ENCODE results near the gene CYB561. TPM values are rescaled to one million over a fixed set of nuclear protein-coding genes. Genes with fewer than 3 reads are reported as not detected.

CYB561 gene
- total and polyA plus RNA-seq, 2 donors (not counting 3 experiments of a cell fraction or from before 2014, with no cell fraction given), result 34.9 to 71.1 TPM

- intact Hi-C loops (cut with micrococcal nuclease) (no loop called here), dilution Hi-C loops (cut with MboI; ENCODE audit: extremely low pct_ligation_motif_present, low sequenced_read_pairs) (no loop called here)
- ChIA-PET POLR2A (no interaction called here), CTCF (interaction anchor here (0.8 to 3.5 kb wide), 7 partner anchors 8 to 61 kb away, joined by 3 to 29 read pairs (median 5); no protein-coding TSS in a partner anchor)
- no peak for DNase-seq (ENCODE audit: low read depth, low spot score)
- no peak for FAIRE-seq
- H3K27ac ChIP-seq (ENCODE audit: insufficient read depth, low read depth, low read length), result no peak overlapping the region
- H3K27me3 ChIP-seq (ENCODE audit: control insufficient read depth in 2 of 2, insufficient read depth in 2 of 2, low read length in 2 of 2), result no peaks in the 10 kb centered on the region
- TF ChIP-seq POLR2A (IDR thresholded peaks at IDR 0.05; ENCODE audit: low read depth, low read length) (no peak), JUN (IDR thresholded peaks at IDR 0.05; ENCODE audit: borderline replicate concordance, insufficient read depth, insufficient read length, low read depth) (no peak), CTCF (IDR thresholded peaks at IDR 0.05; ENCODE audit: extremely low read depth in 1 of 2, insufficient read depth in 1 of 2, low read depth in 1 of 2, low read length in 2 of 2) (no peak), EZH2 (IDR thresholded peaks at IDR 0.05; ENCODE audit: borderline replicate concordance, low read depth, low read length, severe bottlenecking) (no peak), POLR2AphosphoS5 (IDR thresholded peaks at IDR 0.05; ENCODE audit: insufficient read depth, low read depth, low read length) (no peak), MYC (IDR thresholded peaks at IDR 0.05; ENCODE audit: low read depth, low read length) (no peak), FOS (IDR thresholded peaks at IDR 0.05; ENCODE audit: borderline replicate concordance, insufficient read depth, low read length) (no peak), GATA2 (IDR thresholded peaks at IDR 0.05; ENCODE audit: insufficient read depth, insufficient read length, low read depth, low read length) (no peak)
- TF ChIP-seq, protein P1, sequence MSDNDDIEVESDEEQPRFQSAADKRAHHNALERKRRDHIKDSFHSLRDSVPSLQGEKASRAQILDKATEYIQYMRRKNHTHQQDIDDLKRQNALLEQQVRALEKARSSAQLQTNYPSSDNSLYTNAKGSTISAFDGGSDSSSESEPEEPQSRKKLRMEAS (IDR thresholded peaks at IDR 0.05; ENCODE audit: insufficient read depth, insufficient read length), result no peak
- H3K4me3 ChIP-seq (replicated peaks in 1 of 3; ENCODE audit: insufficient read depth in 1 of 3, low read depth in 1 of 3, low read length in 3 of 3), result no peak overlapping the region
- no peaks in the 10 kb centered on the region for H3K4me1 ChIP-seq (ENCODE audit: control insufficient read depth, extremely low read depth, insufficient read depth, low read length)
- no peak overlapping the region for H3K9ac ChIP-seq (replicated peaks; ENCODE audit: extremely low read depth, insufficient read depth, low read length)
- peaks cover 0 to 58% of the 10 kb centered on the region in 2 experiments for H3K36me3 ChIP-seq (ENCODE audit: control insufficient read depth in 2 of 2, extremely low read depth in 1 of 2, insufficient read depth in 2 of 2, low read length in 2 of 2)
- H4K20me1 ChIP-seq (replicated peaks; ENCODE audit: control insufficient read depth, extremely low read depth, insufficient read depth, low read length), result no peaks in the 10 kb centered on the region
- no peak overlapping the region for H3K4me2 ChIP-seq (ENCODE audit: insufficient read depth, low read length)
- no peaks in the 10 kb centered on the region for H3K79me2 ChIP-seq (ENCODE audit: control insufficient read depth, insufficient read depth, low read length)
- H2AFZ ChIP-seq (ENCODE audit: low read depth, low read length), result no peak overlapping the region
- no peaks in the 10 kb centered on the region for H3K9me3 ChIP-seq (replicated peaks; ENCODE audit: control insufficient read depth, insufficient read depth, low read length)
- no TSS peak for BruUV-seq (replicated peaks)
- H3K9me1 ChIP-seq (replicated peaks; ENCODE audit: control insufficient read depth, extremely low read depth, insufficient read depth, low read length), result no peaks in the 10 kb centered on the region
Measured at GRCh38 chr17:63487014-63487339, 40.9 kb upstream of the CYB561 start.

Data from endothelial cell of umbilical vein (primary cell).